GM18868 (cell line): ENCODE data around the gene BRAF.
"Not testable (repeated sequence)": the region's sequence is repeated elsewhere in the genome, so short reads cannot be mapped to it uniquely, and the experiment has no call there.

Source experiments
- ATAC-seq: cut with Tn5 transposase; IDR thresholded peaks from one replicate; pipeline ENCODE4 v1.9.1; 2021; ENCODE audit warnings: mild to moderate bottlenecking, moderate library complexity; ENCODE audit not compliant: unreplicated experiment

Gene BRAF

GRCh38 chr7:140881507-140882228, 43.1 kb downstream of the BRAF start:
- peak; percentile 60 for ATAC-seq

DNA sequence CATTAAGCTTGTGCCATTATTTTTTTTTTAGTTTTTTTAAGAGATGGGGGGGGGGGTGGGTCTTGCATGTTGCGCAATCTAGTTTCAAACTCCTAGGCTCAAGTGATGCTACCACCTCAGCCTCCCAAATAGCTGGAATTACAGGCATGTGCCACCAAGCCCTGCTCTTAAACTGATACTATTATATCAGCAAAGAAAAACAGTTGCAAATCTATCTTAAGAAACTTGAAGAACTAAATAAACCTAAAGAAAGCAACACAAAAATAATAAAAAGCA, 47.5 kb downstream of the BRAF start:
- ATAC-seq = no peak

- ATAC-seq = peak; percentile 91
Measured at GRCh38 chr7:140876519-140877248, 48.0 kb downstream of the BRAF start.

DNA sequence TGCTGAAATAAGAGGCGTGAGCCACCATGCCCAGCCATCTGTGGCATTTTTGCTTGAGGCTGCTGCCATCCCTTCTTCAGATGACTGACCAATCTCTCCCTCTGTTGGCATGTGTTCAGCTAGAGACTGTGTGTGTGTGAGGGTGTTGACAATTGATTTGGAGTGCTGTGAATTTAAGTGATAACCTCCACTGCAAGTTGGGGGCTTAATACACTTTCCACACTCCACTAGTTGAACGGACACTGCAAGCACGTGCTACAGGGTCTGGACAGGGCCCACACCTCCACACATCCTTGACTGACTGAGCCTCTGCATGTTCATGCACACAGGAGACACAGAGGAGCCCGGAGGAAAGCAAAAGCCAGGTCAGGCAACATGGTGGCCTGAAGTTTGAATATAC, 51.3 kb downstream of the BRAF start:
- no peak for ATAC-seq

GRCh38 chr7:140870003-140870402, 54.7 kb downstream of the BRAF start:
- ATAC-seq = no peak

GRCh38 chr7:140869430-140869829, 55.3 kb downstream of the BRAF start:
- no peak for ATAC-seq

DNA sequence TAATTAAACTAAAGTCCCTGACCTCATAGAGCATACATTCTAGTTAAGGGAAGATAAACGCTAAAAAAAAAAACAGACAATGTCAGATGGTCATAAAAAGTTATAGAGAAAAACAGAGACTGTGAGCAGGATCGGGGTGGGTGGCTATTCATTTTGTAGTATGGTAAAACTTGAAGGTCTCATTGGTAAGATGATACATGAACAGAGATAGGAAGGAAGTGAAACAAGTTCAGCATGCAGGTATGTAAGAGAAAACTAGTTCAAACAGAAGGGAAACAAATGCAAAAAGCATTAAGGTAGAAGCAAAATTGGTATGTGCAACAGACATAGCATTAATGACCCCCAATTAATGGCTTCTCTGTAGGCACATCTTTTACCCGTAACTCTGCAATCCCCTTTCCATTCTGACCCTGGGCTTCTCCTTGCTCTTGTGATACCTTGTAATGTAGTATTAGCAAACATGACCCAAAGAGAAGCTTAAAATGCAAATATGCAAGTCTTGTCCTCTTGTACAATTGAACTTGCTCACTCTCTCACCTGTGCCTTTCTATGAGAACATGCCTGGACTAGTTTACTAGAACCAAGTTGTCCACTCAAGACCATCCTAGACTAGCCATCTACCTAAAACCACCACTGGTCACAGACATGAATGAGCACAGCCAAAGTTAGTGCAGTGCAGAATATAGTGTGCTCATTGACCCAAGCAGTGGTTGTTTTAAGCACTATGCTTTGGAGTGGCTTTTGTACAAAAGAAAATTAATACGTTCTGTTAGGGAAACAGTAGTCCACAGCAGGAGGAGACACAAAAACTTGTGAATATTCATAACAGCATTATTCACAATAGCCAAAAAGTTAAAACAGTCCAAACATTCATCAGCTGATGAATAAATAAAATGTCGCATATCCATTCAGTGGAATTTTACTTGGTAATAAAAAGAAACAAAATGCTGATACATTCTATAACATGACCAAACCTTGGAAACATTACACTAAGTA, 57.0 kb downstream of the BRAF start:
- peak; percentile 53 for ATAC-seq

- no peak for ATAC-seq
Measured at GRCh38 chr7:140866926-140867325, 57.8 kb downstream of the BRAF start.

- ATAC-seq = no peak
Measured at GRCh38 chr7:140864732-140865131, 60.0 kb downstream of the BRAF start.

DNA sequence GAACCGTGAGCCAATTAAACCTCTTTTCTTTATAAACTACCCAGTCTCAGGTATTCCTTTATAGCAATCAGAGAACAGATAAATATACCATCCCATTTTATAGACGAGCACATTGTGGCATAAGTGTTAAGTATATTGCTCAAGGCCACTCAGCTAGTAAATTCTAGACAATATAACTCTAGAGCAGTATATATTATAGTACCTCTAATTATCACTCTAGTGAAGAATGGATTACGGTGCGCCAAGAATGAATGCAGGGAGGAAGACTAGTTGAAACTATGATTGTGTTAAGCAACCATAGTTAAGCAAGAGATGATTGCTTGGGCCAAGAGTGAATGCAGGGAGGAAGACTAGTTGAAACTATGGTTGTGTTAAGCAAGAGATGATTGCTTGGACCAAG, 60.9 kb downstream of the BRAF start:
- ATAC-seq = no peak

- no peak for ATAC-seq
Measured at GRCh38 chr7:140863184-140863583, 61.5 kb downstream of the BRAF start.

DNA sequence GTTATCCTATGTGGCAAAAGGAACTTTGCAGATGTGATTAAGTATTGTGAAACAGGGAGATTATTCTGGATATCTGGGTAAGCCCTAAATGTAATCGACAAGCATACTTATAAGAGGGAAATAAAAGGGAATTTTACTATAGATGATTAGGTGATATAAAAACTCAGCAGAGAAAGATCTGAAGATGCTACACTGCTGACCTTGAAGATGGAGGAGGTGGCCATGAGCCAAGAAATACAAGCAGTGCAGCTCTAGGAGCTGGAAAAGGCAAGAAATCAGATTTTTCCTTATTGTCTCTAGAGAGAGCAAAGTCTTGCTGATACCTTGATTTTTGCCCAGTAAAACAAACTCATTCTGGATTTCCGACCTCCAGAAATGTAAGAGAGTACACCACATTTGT, 67.7 kb downstream of the BRAF start:
- no peak for ATAC-seq

DNA sequence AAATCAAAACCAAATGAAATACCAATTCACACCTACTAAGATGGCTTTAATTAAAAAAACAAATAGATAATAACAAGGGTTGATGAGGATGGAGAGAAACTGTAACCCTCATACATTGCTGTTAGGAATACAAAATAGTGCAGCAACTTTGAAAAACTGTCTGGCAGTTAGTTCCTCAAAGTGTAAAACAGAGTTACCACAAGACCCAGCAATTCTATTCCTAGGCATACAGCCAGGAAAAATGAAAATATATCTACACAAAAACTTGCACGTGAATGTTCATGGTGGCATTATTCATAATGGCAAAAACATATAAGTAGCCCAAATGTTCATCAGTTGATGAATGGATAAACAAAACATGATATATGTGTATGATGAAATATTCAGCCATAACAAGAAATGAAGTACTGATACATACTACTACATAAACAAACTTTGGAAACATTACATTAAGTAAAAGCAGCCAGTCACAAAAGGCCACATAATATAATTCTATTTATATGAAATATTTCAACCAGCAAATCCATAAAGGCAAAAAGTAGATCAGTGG, 83.5 kb downstream of the BRAF start:
- no peak for ATAC-seq

DNA sequence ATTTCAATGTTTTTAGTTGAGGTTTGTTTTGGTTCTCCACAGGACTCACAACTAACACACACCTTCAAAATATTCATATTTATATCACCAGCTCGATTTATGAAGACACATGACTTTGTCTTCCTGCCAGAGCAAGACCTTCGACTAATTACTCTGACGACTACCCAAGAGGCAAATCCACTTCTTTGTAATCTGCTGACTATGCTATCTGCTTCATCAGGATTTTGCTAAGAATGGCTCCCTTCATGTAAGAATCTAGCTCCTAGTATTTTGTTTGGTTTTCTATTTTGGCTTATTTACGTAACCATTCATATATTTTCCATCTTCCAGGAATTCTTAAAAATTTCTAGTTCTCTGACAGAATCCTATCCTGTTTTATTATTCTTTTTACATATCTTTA, 93.0 kb downstream of the BRAF start:
- no peak for ATAC-seq

DNA sequence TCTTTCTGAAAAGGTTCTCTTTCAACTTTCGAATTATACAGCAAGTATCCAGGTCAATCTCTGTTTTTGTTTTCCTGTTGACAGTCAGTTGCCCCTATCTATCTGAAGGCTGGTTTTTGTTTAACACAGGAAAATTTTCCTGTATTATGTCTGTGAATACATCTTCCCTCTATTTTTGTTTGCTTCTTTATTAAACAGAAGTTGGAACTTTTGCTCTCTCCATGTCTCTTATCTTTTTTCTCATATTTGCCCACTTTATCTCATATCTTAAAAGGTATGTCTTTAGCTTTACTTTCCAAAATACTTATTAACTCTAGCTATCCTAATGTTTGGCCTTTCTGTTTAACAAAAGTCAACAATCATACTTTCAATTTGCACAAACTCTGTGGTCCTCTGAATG, 95.0 kb downstream of the BRAF start:
- ATAC-seq = no peak

- no peak for ATAC-seq
Measured at GRCh38 chr7:140828741-140829140, 96.0 kb downstream of the BRAF start.

- ATAC-seq = not testable (repeated sequence)
Measured at GRCh38 chr7:140817383-140817782, 107.3 kb downstream of the BRAF start.

GRCh38 chr7:140810830-140811556, 113.7 kb downstream of the BRAF start:
- ATAC-seq = peak; percentile 83

GRCh38 chr7:140810385-140810784, 114.3 kb downstream of the BRAF start:
- ATAC-seq = no peak

- no peak for ATAC-seq
Measured at GRCh38 chr7:140778975-140779374, 145.8 kb downstream of the BRAF start.

- ATAC-seq = no peak
Measured at GRCh38 chr7:140778568-140778967, 146.2 kb downstream of the BRAF start.
